HepG2 (cell line): Measurements from ENCODE around the gene PACS2. TPM values are rescaled to one million over a fixed set of nuclear protein-coding genes. Genes with fewer than 3 reads are reported as not detected.

ENCODE experiments used
- ATAC-seq: fragments of 200-7000 bp; cut with Tn5 transposase; 3 replicates; pipeline ENCODE4 v1.9.1; 2020; ENCODE audit warnings: mild to moderate bottlenecking, moderate library complexity
- BruUV-seq: library from RNA; stranded (reverse); fragments of 400-500 nt; replicated peaks from 2 replicates; lab custom pipeline; 2021; lab: Mats Ljungman, UMichigan
- CTCF ChIA-PET: fragments of 300-600 bp; formaldehyde crosslinking; extraction: SDS; loops from one replicate; lab custom pipeline; 2021; ENCODE audit warnings: low total read pairs, inconsistent platforms, low intra/inter-chr PET ratio; lab: Yijun Ruan, JAX
- POLR2A ChIA-PET: fragments of 350-600 bp; sonication (Branson Sonifier 250); formaldehyde crosslinking; loops from one replicate; lab custom pipeline; 2020; ENCODE audit warnings: antibody characterized with exemption, inconsistent platforms; lab: Yijun Ruan, JAX
- DNase-seq: peaks from one replicate; pipeline ENCODE4 v3.0.0-alpha.2; 2015; ENCODE audit warnings: low spot score
- FAIRE-seq: peaks from 3 replicates; lab custom pipeline; 2011; peaks lifted over from hg19 to GRCh38; lab: Jason Lieb, UNC
- H2AFZ ChIP-seq: one replicate; pipeline ENCODE4 v1.6.1; 2011; ENCODE audit warnings: low read length, inconsistent platforms
- H3K27ac ChIP-seq: fragments of 300-600 bp; 3 replicates; pipeline ENCODE4 v1.8.0; 2011; ENCODE audit warnings: mixed run types, mild to moderate bottlenecking, mixed read lengths, low read length, inconsistent platforms; ENCODE audit not compliant: insufficient read depth; ENCODE audit errors: extremely low read length
- H3K27me3 ChIP-seq, 2 experiments: fragments of 200-600 bp in 1 of 2; 2 replicates in 1 of 2; 3 replicates in 1 of 2; pipeline versions ENCODE4 v1.6.0 to v1.8.0; 2011; ENCODE audit warnings: low read length in 2 of 2, mild to moderate bottlenecking in 2 of 2, moderate library complexity in 2 of 2, inconsistent platforms in 1 of 2; ENCODE audit not compliant: insufficient read depth in 2 of 2, control insufficient read depth in 1 of 2
- H3K36me3 ChIP-seq, 2 experiments: fragments of 200-600 bp in 1 of 2; replicated peaks in 1 of 2; 2 replicates in 1 of 2; 3 replicates in 1 of 2; pipeline versions ENCODE4 v1.5.1 to v1.8.0; 2011; ENCODE audit warnings: low read length in 2 of 2, inconsistent platforms in 1 of 2; ENCODE audit not compliant: insufficient read depth in 2 of 2, control insufficient read depth in 1 of 2
- H3K4me1 ChIP-seq: 2 replicates; pipeline ENCODE4 v1.5.1; 2012; ENCODE audit warnings: low read length, inconsistent platforms; ENCODE audit not compliant: insufficient read depth
- H3K4me2 ChIP-seq: 2 replicates; pipeline ENCODE4 v1.6.0; 2011; ENCODE audit warnings: low read depth, low read length, inconsistent platforms
- H3K4me3 ChIP-seq, 3 experiments: fragments of 200-600 bp in 1 of 3; sonication (generic), shearing (Covaris generic) in 1 of 3; replicated peaks in 1 of 3; 2 replicates each; pipeline ENCODE4 v1.5.1; 2011 to 2016; ENCODE audit warnings: low read length in 3 of 3, inconsistent platforms in 2 of 3, low read depth in 2 of 3, mild to moderate bottlenecking in 2 of 3, control low read depth in 1 of 3, mixed read lengths in 1 of 3; ENCODE audit not compliant: insufficient read depth in 1 of 3
- H3K79me2 ChIP-seq: one replicate; pipeline ENCODE4 v1.6.1; 2011; ENCODE audit warnings: low read length, inconsistent platforms; ENCODE audit not compliant: insufficient read depth
- H3K9ac ChIP-seq: 2 replicates; pipeline ENCODE4 v1.6.0; 2011; ENCODE audit warnings: mild to moderate bottlenecking, low read depth, low read length, inconsistent platforms; ENCODE audit not compliant: insufficient read depth
- H3K9me3 ChIP-seq: 2 replicates; pipeline ENCODE4 v1.5.1; 2012; ENCODE audit warnings: mild to moderate bottlenecking, low read length
- H4K20me1 ChIP-seq: 2 replicates; pipeline ENCODE4 v1.6.0; 2011; ENCODE audit warnings: inconsistent platforms, mild to moderate bottlenecking, low read length, moderate library complexity; ENCODE audit not compliant: insufficient read depth
- NBN ChIP-seq: fragments of 450-650 bp; conservative IDR thresholded peaks from 2 replicates; pipeline ENCODE4 v1.6.1; 2017
- NFAT5 ChIP-seq: sonication (generic); formaldehyde crosslinking; IDR thresholded peaks from 2 replicates; pipeline ENCODE4 v1.4.0; 2020; ENCODE audit warnings: missing genetic modification reagents
- SMAD1 ChIP-seq: sonication (generic); formaldehyde crosslinking; IDR thresholded peaks from 2 replicates; pipeline ENCODE4 v1.4.0; 2020; ENCODE audit warnings: missing genetic modification reagents, low read depth, mild to moderate bottlenecking, borderline replicate concordance
- YEATS2 ChIP-seq: sonication (generic); formaldehyde crosslinking; IDR thresholded peaks from 2 replicates; pipeline ENCODE4 v1.4.0; 2020; ENCODE audit warnings: missing genetic modification reagents, borderline replicate concordance
- ZNF841 ChIP-seq: sonication (generic); formaldehyde crosslinking; IDR thresholded peaks from 2 replicates; pipeline ENCODE4 v1.8.1; 2023; ENCODE audit warnings: missing genetic modification reagents, borderline replicate concordance
- WGBS: methylation state at CpG from one replicate; pipeline ENCODE4 v1.1.6; 2017; ENCODE audit warnings: low lambda C conversion rate; 5-methylcytosine and 5-hydroxymethylcytosine counted together
- in situ Hi-C: cut with HindIII; loops from 2 replicates; pipeline ENCODE4 v1.10.0; 2017; ENCODE audit warnings: low pct_unique_long_range_greater_than_20kb; ENCODE audit not compliant: extremely low pct_ligation_motif_present
- intact Hi-C: fragments of 100-400 bp; cut with micrococcal nuclease; formaldehyde crosslinking; loops from one replicate; pipeline ENCODE4 v1.10.0; 2022; ENCODE audit not compliant: unreplicated experiment
- polyA plus RNA-seq, 8 experiments: library from polyadenylated mRNA; depleted of rRNA in 3 of 8; stranded (reverse) in 7 of 8; unstranded in 1 of 8; fragments of >200 nt; fragmentation: Illumina TruSeq in 4 of 8; extraction: Trizol in 4 of 8; gene quantifications; 2 replicates each; pipeline versions ENCODE4 v1.2.1 to v1.2.3, GENCODE V29; 2011 to 2016; ENCODE audit warnings: low read depth in 4 of 8, missing spikeins in 1 of 8, mixed read lengths in 1 of 8; ENCODE audit not compliant: insufficient read depth in 1 of 8
- total RNA-seq, 5 experiments: library from RNA; depleted of rRNA; stranded (reverse); fragments of >200 nt; fragmentation: Illumina TruSeq; extraction: Trizol; gene quantifications; 2 replicates each; pipeline ENCODE4 v1.2.3, GENCODE V29; 2016; ENCODE audit warnings: low read depth in 1 of 5

PACS2 gene
- total and polyA plus RNA-seq, 2 of the 13 experiments (the other 11 are each of a cell fraction or from before 2014, with no cell fraction given) = 23.6 to 27.6 TPM

GRCh38 chr14:105386581-105387529 is 72.3 kb downstream of the PACS2 start:
- ChIA-PET POLR2A (no interaction called here), CTCF (no interaction called here)
- Histone ChIP-seq H3K4me3 (no peak overlapping the region), H4K20me1 (no peaks in the 10 kb centered on the region), H3K4me2 (no peak overlapping the region), H2AFZ (no peak overlapping the region), H3K9me3 (no peaks in the 10 kb centered on the region), H3K36me3 (no peaks in the 10 kb centered on the region), H3K27me3 (no peaks in the 10 kb centered on the region)
- intact Hi-C loops (no loop called here), in situ Hi-C loops (no loop called here)
- no TSS peak for BruUV-seq
- no peak for ATAC-seq
- WGBS = 93% methylated on average over 10 of the region's 33 CpGs
- no peak for TF ChIP-seq NBN
- no peak for TF ChIP-seq YEATS2 (CRISPR knock-in tag)
- TF ChIP-seq, all 625 proteins: peak for 0
- Histone ChIP-seq H3K4me1 (no peaks in the 10 kb centered on the region), H3K9ac (no peak overlapping the region), H3K27ac (no peak overlapping the region), H3K79me2 (no peaks in the 10 kb centered on the region)
- FAIRE-seq = no peak
- DNase-seq = no peak

DNA sequence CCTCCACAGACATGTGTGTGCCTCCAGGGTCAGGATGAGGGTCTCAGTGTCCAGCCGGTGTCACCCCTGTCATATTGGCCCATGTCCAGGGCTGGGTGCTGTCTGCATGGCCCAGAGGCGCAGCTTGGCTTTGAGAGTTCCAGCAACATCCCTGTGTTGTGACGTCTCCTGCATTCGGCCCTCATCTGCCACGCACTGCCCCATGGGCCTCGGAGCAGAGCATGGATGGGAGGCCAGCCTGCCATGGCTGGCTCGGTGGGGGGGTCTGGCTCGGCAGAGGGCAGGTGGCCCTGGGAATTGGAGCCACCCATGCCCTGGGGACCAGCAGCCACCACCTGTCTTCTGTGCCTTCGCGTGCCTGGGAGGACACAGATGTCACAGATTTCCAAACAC is 73.0 kb downstream of the PACS2 start:
- no TSS peak for BruUV-seq
- ChIA-PET CTCF (no interaction called here), POLR2A (no interaction called here)
- Histone ChIP-seq H3K9ac (no peak overlapping the region), H3K27ac (no peak overlapping the region), H3K4me2 (no peak overlapping the region), H3K27me3 (no peaks in the 10 kb centered on the region), H3K79me2 (no peaks in the 10 kb centered on the region), H3K9me3 (no peaks in the 10 kb centered on the region), H2AFZ (no peak overlapping the region)
- ATAC-seq (no peak), DNase-seq (no peak)
- in situ Hi-C loops = no loop called here
- intact Hi-C loops = no loop called here
- TF ChIP-seq ZNF841 (CRISPR knock-in tag) (no peak), NFAT5 (CRISPR knock-in tag) (no peak), SMAD1 (CRISPR knock-in tag) (no peak)
- TF ChIP-seq, all 625 proteins: peak for 0
- Histone ChIP-seq H4K20me1 (no peaks in the 10 kb centered on the region), H3K4me3 (no peak overlapping the region), H3K4me1 (no peaks in the 10 kb centered on the region), H3K36me3 (no peaks in the 10 kb centered on the region)
- WGBS = 83% methylated on average over 1 of the region's 10 CpGs
- FAIRE-seq = no peak
